HepG2 (cell line): ENCODE data around the gene GARIN5A.

Experiments
- ARHGAP35 ChIP-seq: sonication (generic); formaldehyde crosslinking; IDR thresholded peaks from 2 replicates; pipeline ENCODE4 v1.9.0; 2022; ENCODE audit warnings: mild to moderate bottlenecking, inconsistent platforms, moderate library complexity, missing genetic modification reagents, borderline replicate concordance
- CREB1 ChIP-seq, 2 experiments: fragments of 450-650 bp in 1 of 2; IDR thresholded peaks; 2 replicates each; pipeline ENCODE4 v1.6.1; 2016 to 2017; ENCODE audit warnings: control low read depth in 1 of 2, mild to moderate bottlenecking in 1 of 2, missing compliant biosample characterization in 1 of 2, missing genetic modification characterization in 1 of 2
- ESRRA ChIP-seq: sonication (generic); formaldehyde crosslinking; IDR thresholded peaks from 2 replicates; pipeline ENCODE4 v1.5.1; 2020; ENCODE audit warnings: mild to moderate bottlenecking, low read depth, missing genetic modification reagents
- KLF6 ChIP-seq: IDR thresholded peaks from 2 replicates; pipeline ENCODE4 v1.8.0; 2016; ENCODE audit warnings: missing biosample characterization, missing genetic modification reagents
- NFE2L1 ChIP-seq: sonication (generic); formaldehyde crosslinking; IDR thresholded peaks from 2 replicates; pipeline ENCODE4 v1.4.0; 2020; ENCODE audit warnings: missing genetic modification reagents, mild to moderate bottlenecking, borderline replicate concordance
- POLR2AphosphoS2 ChIP-seq: IDR thresholded peaks from 2 replicates; pipeline ENCODE4 v1.6.1; 2011; ENCODE audit warnings: low read depth, low read length, improper control_type of control experiment
- POLR2AphosphoS5 ChIP-seq: IDR thresholded peaks from 2 replicates; pipeline ENCODE4 v1.6.1; 2012; ENCODE audit warnings: low read depth, low read length
- SNAPC2 ChIP-seq: sonication (generic); formaldehyde crosslinking; IDR thresholded peaks from 2 replicates; pipeline ENCODE4 v1.8.1; 2022; ENCODE audit warnings: mild to moderate bottlenecking, missing genetic modification reagents
- THAP9 ChIP-seq: sonication (generic); formaldehyde crosslinking; IDR thresholded peaks from 2 replicates; pipeline ENCODE4; 2020; ENCODE audit warnings: missing genetic modification reagents, mild to moderate bottlenecking, borderline replicate concordance
- ZNF556 ChIP-seq: sonication (generic); formaldehyde crosslinking; IDR thresholded peaks from 2 replicates; pipeline ENCODE4 v1.4.0; 2020; ENCODE audit warnings: mild to moderate bottlenecking, missing genetic modification reagents, borderline replicate concordance
- TF ChIP-seq, protein P1 (sequence below): IDR thresholded peaks from 2 replicates; pipeline ENCODE4 v1.6.1; 2012; ENCODE audit warnings: inconsistent platforms
- TF ChIP-seq, protein P2 (sequence below): sonication (generic); formaldehyde crosslinking; IDR thresholded peaks from 2 replicates; pipeline ENCODE4 v1.4.0; 2020; ENCODE audit warnings: missing genetic modification reagents
- TF ChIP-seq, protein P3 (sequence below): sonication (generic); formaldehyde crosslinking; IDR thresholded peaks from 2 replicates; pipeline ENCODE4 v1.4.0; 2020; ENCODE audit warnings: missing genetic modification reagents
- TF ChIP-seq, protein P4 (sequence below): sonication (generic); formaldehyde crosslinking; IDR thresholded peaks from 2 replicates; pipeline ENCODE4 v1.5.1; 2020; ENCODE audit warnings: missing genetic modification reagents, mild to moderate bottlenecking, borderline replicate concordance

GRCh38 chr19:50512999-50513745 lies 36.5 kb upstream of the GARIN5A start:
- TF ChIP-seq, protein P1, sequence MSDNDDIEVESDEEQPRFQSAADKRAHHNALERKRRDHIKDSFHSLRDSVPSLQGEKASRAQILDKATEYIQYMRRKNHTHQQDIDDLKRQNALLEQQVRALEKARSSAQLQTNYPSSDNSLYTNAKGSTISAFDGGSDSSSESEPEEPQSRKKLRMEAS = no peak
- TF ChIP-seq ARHGAP35 (CRISPR knock-in tag) = no peak
- TF ChIP-seq THAP9 = no peak
- TF ChIP-seq NFE2L1 (CRISPR knock-in tag) = no peak
- TF ChIP-seq POLR2AphosphoS2 = no peak
- no peak for TF ChIP-seq CREB1 (IDR thresholded peaks at IDR 0.05)
- no peak for TF ChIP-seq CREB1 (CRISPR knock-in tag; IDR thresholded peaks at IDR 0.05)
- TF ChIP-seq POLR2AphosphoS5 = no peak
- TF ChIP-seq SNAPC2 (CRISPR knock-in tag) = no peak
- TF ChIP-seq ZNF556 (CRISPR knock-in tag) = no peak
- TF ChIP-seq, protein P2, sequence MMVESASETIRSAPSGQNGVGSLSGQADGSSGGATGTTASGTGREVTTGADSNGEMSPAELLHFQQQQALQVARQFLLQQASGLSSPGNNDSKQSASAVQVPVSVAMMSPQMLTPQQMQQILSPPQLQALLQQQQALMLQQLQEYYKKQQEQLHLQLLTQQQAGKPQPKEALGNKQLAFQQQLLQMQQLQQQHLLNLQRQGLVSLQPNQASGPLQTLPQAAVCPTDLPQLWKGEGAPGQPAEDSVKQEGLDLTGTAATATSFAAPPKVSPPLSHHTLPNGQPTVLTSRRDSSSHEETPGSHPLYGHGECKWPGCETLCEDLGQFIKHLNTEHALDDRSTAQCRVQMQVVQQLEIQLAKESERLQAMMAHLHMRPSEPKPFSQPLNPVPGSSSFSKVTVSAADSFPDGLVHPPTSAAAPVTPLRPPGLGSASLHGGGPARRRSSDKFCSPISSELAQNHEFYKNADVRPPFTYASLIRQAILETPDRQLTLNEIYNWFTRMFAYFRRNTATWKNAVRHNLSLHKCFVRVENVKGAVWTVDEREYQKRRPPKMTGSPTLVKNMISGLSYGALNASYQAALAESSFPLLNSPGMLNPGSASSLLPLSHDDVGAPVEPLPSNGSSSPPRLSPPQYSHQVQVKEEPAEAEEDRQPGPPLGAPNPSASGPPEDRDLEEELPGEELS = no peak
- TF ChIP-seq, protein P3, sequence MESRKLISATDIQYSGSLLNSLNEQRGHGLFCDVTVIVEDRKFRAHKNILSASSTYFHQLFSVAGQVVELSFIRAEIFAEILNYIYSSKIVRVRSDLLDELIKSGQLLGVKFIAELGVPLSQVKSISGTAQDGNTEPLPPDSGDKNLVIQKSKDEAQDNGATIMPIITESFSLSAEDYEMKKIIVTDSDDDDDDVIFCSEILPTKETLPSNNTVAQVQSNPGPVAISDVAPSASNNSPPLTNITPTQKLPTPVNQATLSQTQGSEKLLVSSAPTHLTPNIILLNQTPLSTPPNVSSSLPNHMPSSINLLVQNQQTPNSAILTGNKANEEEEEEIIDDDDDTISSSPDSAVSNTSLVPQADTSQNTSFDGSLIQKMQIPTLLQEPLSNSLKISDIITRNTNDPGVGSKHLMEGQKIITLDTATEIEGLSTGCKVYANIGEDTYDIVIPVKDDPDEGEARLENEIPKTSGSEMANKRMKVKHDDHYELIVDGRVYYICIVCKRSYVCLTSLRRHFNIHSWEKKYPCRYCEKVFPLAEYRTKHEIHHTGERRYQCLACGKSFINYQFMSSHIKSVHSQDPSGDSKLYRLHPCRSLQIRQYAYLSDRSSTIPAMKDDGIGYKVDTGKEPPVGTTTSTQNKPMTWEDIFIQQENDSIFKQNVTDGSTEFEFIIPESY = no peak
- TF ChIP-seq ESRRA (CRISPR knock-in tag) = no peak; the same call in 1 of the 2 replicates
- no peak for TF ChIP-seq KLF6
- TF ChIP-seq, protein P4, sequence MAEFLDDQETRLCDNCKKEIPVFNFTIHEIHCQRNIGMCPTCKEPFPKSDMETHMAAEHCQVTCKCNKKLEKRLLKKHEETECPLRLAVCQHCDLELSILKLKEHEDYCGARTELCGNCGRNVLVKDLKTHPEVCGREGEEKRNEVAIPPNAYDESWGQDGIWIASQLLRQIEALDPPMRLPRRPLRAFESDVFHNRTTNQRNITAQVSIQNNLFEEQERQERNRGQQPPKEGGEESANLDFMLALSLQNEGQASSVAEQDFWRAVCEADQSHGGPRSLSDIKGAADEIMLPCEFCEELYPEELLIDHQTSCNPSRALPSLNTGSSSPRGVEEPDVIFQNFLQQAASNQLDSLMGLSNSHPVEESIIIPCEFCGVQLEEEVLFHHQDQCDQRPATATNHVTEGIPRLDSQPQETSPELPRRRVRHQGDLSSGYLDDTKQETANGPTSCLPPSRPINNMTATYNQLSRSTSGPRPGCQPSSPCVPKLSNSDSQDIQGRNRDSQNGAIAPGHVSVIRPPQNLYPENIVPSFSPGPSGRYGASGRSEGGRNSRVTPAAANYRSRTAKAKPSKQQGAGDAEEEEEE (CRISPR knock-in tag) = no peak
